ENCODE results near the gene BORCS5. TPM values are rescaled to one million over a fixed set of nuclear protein-coding genes. Genes with fewer than 3 reads are reported as not detected.

Gene BORCS5
- total RNA-seq, 4 donors from 2014 or later, result 14.2 to 45.0 (median 25.6) TPM

DNA sequence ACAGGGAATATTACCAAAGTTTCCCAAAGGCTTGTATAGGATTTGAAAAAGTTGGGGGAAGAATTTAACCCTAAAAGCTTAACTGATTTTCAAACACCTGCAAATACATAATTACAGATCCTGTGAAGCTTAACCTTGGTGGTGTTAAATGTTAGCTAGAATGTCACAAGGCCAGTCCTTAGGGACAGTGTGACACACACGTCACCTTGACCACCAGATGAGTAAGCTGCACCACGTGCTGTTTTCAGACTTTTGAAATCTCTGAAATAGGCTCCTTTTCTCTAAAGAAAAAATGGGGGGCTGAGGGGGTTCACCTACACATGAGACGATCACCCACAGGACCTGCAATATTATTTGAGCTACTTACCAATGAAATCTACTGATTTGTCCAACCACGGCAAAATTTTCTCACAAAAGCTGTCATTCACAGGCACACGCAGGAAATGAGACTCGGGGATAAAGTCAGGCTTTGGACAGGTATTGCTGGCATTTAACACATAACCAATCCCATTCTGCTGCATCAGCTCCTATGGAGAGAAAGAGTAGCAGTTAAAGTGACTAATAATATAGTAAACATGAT lies 129.9 kb downstream of the BORCS5 start:
- Histone ChIP-seq H3K27me3 (no peaks in the 10 kb centered on the region), H3K4me1 (peaks cover 0 to 10% (median 0%) of the 10 kb centered on the region in 4 donors), H3K27ac (peak overlapping the region in 1 of 4 donors; percentile 57), H3K36me3 (peaks cover 0 to 41% (median 0%) of the 10 kb centered on the region in 3 donors), H3K4me3 (no peak overlapping the region), H3K9me3 (no peaks in the 10 kb centered on the region)
- DNase-seq (ENCODE audit: low spot score in 2 of 2), result no peak
- TF ChIP-seq, protein P1, sequence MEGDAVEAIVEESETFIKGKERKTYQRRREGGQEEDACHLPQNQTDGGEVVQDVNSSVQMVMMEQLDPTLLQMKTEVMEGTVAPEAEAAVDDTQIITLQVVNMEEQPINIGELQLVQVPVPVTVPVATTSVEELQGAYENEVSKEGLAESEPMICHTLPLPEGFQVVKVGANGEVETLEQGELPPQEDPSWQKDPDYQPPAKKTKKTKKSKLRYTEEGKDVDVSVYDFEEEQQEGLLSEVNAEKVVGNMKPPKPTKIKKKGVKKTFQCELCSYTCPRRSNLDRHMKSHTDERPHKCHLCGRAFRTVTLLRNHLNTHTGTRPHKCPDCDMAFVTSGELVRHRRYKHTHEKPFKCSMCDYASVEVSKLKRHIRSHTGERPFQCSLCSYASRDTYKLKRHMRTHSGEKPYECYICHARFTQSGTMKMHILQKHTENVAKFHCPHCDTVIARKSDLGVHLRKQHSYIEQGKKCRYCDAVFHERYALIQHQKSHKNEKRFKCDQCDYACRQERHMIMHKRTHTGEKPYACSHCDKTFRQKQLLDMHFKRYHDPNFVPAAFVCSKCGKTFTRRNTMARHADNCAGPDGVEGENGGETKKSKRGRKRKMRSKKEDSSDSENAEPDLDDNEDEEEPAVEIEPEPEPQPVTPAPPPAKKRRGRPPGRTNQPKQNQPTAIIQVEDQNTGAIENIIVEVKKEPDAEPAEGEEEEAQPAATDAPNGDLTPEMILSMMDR (IDR thresholded peaks at IDR 0.05), result no peak
- TF ChIP-seq POLR2A (IDR thresholded peaks at IDR 0.05), result no peak
- no peak for TF ChIP-seq EP300 (IDR thresholded peaks at IDR 0.05)
- 70 to 77% methylated on average over 6 of the region's 6 CpGs for WGBS, 2 donors

DNA sequence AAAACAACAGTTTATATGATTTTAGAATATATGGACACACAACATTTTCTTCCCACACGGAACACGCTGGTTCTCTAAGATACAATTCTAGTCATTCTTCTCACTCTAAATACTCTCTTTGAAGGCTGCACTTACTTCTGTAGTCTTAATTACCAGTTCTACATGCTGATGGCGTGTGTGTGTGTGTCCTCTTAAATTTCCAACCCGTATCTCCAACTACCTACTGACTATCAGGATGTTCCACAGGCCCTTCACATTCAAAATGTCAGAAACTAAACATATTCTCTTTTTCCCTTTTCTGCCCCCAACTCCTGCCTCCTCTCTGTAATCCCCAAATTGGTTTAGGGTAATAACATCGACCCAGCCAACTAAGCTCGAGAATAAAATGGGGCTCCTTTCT lies 130.6 kb downstream of the BORCS5 start:
- 70 to 75% methylated on average over 6 of the region's 6 CpGs for WGBS, 2 donors
- Histone ChIP-seq H3K9me3 (no peaks in the 10 kb centered on the region), H3K27ac (peak overlapping the region in 2 of 4 donors; percentile 26 to 57), H3K4me1 (peaks cover 0 to 10% (median 0%) of the 10 kb centered on the region in 4 donors), H3K27me3 (no peaks in the 10 kb centered on the region), H3K4me3 (no peak overlapping the region), H3K36me3 (peaks cover 0 to 41% (median 0%) of the 10 kb centered on the region in 3 donors)
- TF ChIP-seq, protein P1 (IDR thresholded peaks at IDR 0.05), result no peak
- TF ChIP-seq EP300 (IDR thresholded peaks at IDR 0.05) (no peak), POLR2A (IDR thresholded peaks at IDR 0.05) (no peak)
- no peak for DNase-seq (ENCODE audit: low spot score in 2 of 2)

DNA sequence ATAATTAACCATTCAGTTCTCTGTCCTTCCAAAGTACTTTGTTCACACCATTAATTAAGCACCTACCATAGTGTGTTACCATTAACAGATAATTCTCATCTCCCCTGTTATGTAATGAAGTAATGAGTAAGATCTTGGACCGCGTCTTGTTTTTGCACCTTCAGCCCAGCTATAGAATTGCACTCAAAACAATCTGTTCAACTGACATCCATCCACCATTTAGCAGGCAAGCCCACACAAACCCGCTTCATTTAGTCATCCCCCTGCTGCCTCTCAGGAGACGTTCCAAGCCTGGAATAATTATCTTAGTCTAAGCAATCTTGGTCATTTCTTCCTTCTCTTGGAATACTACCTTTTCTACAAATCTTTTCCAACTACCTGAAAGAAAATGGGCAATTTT lies 131.4 kb downstream of the BORCS5 start:
- no peak for TF ChIP-seq EP300 (IDR thresholded peaks at IDR 0.05)
- TF ChIP-seq, protein P1 (IDR thresholded peaks at IDR 0.05), result no peak
- TF ChIP-seq POLR2A (IDR thresholded peaks at IDR 0.05), result no peak
- Histone ChIP-seq H3K4me1 (peaks cover 0 to 10% (median 0%) of the 10 kb centered on the region in 4 donors), H3K36me3 (peaks cover 0 to 42% (median 1%) of the 10 kb centered on the region in 3 donors), H3K4me3 (no peak overlapping the region), H3K27me3 (no peaks in the 10 kb centered on the region), H3K27ac (no peak overlapping the region), H3K9me3 (no peaks in the 10 kb centered on the region)
- 88% methylated on average over 4 of the region's 4 CpGs for WGBS, 2 donors
- no peak for DNase-seq (ENCODE audit: low spot score in 2 of 2)

DNA sequence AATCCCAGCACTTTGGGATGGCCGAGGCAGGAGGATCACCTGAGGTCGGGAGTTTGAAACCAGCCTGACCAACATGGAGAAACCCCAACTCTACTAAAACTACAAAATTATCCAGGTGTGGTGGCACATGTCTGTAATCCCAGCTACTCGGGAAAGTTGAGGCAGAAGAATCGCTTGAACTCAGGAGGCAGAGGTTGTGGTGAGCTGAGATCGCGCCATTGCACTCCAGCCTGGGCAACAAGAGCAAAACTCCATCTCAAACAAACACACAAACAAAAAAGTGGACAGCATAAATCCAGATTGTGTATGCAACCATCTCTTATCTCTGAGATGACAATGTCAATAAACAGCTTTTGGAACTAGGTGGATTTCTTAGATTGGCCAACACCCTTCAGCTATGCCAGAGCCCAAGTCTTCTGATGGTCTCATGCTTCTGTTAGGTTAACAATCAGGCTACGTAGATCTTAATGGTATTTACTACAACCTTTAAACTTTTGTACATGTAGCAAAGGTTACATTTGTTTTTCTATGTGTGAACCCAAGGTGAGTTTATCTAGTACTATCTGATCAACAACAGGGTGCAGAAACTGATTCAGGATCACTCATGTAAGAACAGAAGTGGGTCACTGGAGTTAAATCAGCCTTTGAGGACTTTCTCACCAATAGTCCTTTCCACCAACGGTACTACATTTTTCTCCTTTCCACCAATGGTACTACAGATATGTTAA lies 132.1 kb downstream of the BORCS5 start:
- Histone ChIP-seq H3K27ac (no peak overlapping the region), H3K4me3 (no peak overlapping the region), H3K36me3 (peaks cover 0 to 42% (median 2%) of the 10 kb centered on the region in 3 donors), H3K27me3 (no peaks in the 10 kb centered on the region), H3K4me1 (peaks cover 0 to 10% (median 0%) of the 10 kb centered on the region in 4 donors), H3K9me3 (no peaks in the 10 kb centered on the region)
- no peak for DNase-seq (ENCODE audit: low spot score in 2 of 2)
- 91 to 93% methylated on average over 8 of the region's 8 CpGs for WGBS, 2 donors
- TF ChIP-seq, protein P1 (IDR thresholded peaks at IDR 0.05), result no peak
- TF ChIP-seq EP300 (IDR thresholded peaks at IDR 0.05) (no peak), POLR2A (IDR thresholded peaks at IDR 0.05) (no peak)

DNA sequence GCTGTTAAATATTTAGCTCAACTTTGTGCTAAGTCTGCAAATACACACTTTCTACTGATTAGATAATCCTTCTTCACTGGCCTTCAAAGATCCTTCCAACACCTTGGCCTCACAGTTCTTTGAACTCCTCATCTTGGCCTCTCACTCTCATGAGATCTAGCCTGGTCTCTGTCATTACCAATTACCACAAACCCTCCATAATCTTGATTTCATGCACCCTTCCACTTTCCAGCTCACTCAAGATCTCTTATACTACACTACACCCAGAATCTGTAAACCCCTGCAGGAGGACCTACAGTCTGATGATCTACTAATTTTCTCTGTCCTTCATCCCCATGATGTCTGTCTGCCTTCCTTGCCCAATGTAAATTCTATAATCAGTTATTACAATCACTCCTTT lies 134.7 kb downstream of the BORCS5 start:
- no peak overlapping the region for H3K4me3 ChIP-seq
- H3K27ac ChIP-seq, result no peak overlapping the region
- DNase-seq (ENCODE audit: low spot score in 2 of 2), result no peak
- TF ChIP-seq EP300 (IDR thresholded peaks at IDR 0.05), result no peak
- TF ChIP-seq, protein P1 (IDR thresholded peaks at IDR 0.05), result no peak
- no peak for TF ChIP-seq POLR2A (IDR thresholded peaks at IDR 0.05)
- H3K4me1 ChIP-seq, result peaks cover 0 to 29% (median 0%) of the 10 kb centered on the region in 4 donors
- H3K27me3 ChIP-seq, result no peaks in the 10 kb centered on the region
- no peaks in the 10 kb centered on the region for H3K9me3 ChIP-seq
- H3K36me3 ChIP-seq, result peaks cover 0 to 18% (median 2%) of the 10 kb centered on the region in 3 donors
